Uterus (tissue), 4 donors: ENCODE data around the gene LYPD6B. TPM values are rescaled to one million over a fixed set of nuclear protein-coding genes. Genes with fewer than 3 reads are reported as not detected.

Experiments
- DNase-seq, 2 donors: peaks; one replicate each; pipeline ENCODE4 v3.0.0-alpha.2; 2019 to 2020
- H3K27ac ChIP-seq, 2 donors: fragments of 200-600 bp; sonication (generic); 1 replicate in 1 of 2; 2 replicates in 1 of 2; pipeline ENCODE4 v1.5.1; 2016 to 2018
- H3K27me3 ChIP-seq, 2 donors: fragments of 200-600 bp; sonication (generic); one replicate each; pipeline ENCODE4 v1.5.1; 2018 to 2019; ENCODE audit warnings: control low read depth in 1 of 2
- H3K36me3 ChIP-seq, 2 donors: fragments of 200-600 bp; sonication (generic); one replicate each; pipeline ENCODE4 v1.5.1; 2019; ENCODE audit warnings: control low read depth in 1 of 2
- H3K4me1 ChIP-seq, 2 donors: fragments of 200-600 bp; sonication (generic); one replicate each; pipeline ENCODE4 v1.5.1; 2018 to 2019; ENCODE audit warnings: control low read depth in 1 of 2
- H3K4me3 ChIP-seq, 2 donors: fragments of 200-600 bp; sonication (generic); 1 replicate in 1 of 2; 2 replicates in 1 of 2; pipeline ENCODE4 v1.5.1; 2018 to 2019; ENCODE audit warnings: mild to moderate bottlenecking in 1 of 2
- H3K9me3 ChIP-seq, 2 donors: fragments of 200-600 bp; sonication (generic); one replicate each; pipeline ENCODE4 v1.5.1; 2019; ENCODE audit warnings: control low read depth in 1 of 2
- CTCF ChIP-seq, 4 experiments: fragments of 200-600 bp in 2 of 4; fragments of 450-650 bp in 2 of 4; sonication (generic) in 2 of 4; IDR thresholded peaks; one replicate each; pipeline ENCODE4 v1.5.1; 2016 to 2019; ENCODE audit warnings: antibody characterized with exemption in 4 of 4, mild to moderate bottlenecking in 2 of 4, moderate library complexity in 1 of 4
- POLR2A ChIP-seq, 2 donors: fragments of 450-650 bp; IDR thresholded peaks; one replicate each; pipeline ENCODE4 v1.6.1; 2016; ENCODE audit warnings: antibody characterized with exemption in 2 of 2, mild to moderate bottlenecking in 1 of 2, moderate library complexity in 1 of 2
- intact Hi-C: fragments of 100-400 bp; cut with DNase I; formaldehyde crosslinking; loops from one replicate; pipeline ENCODE4 v1.15.1; 2023; ENCODE audit warnings: low total_unique reads
- total RNA-seq, 4 donors: library from RNA; depleted of rRNA in 3 of 4; stranded (reverse); fragments of >200 nt in 3 of 4; gene quantifications; one replicate each; pipeline versions ENCODE4 v1.1.0 to v1.2.4, GENCODE V29; 2014 to 2023
- donor health status: DM: yes; HTN: yes; CAD: no.

The LYPD6B gene
- total RNA-seq, 4 donors from 2014 or later: 0.27 to 9.8 TPM; not detected in 2

- Histone ChIP-seq H3K36me3 (no peaks in the 10 kb centered on the region), H3K4me3 (no peak overlapping the region), H3K9me3 (no peaks in the 10 kb centered on the region), H3K27ac (no peak overlapping the region), H3K4me1 (no peaks in the 10 kb centered on the region), H3K27me3 (no peaks in the 10 kb centered on the region)
- DNase-seq: no peak
- intact Hi-C loops: no loop called here
- no peak for TF ChIP-seq POLR2A (IDR thresholded peaks at IDR 0.05)
- no peak for TF ChIP-seq CTCF (IDR thresholded peaks at IDR 0.05)
Measured at GRCh38 chr2:149075105-149075504, 36.6 kb downstream of the LYPD6B start.

- Histone ChIP-seq H3K4me3 (no peak overlapping the region), H3K4me1 (no peaks in the 10 kb centered on the region), H3K9me3 (no peaks in the 10 kb centered on the region), H3K27ac (no peak overlapping the region), H3K27me3 (no peaks in the 10 kb centered on the region), H3K36me3 (no peaks in the 10 kb centered on the region)
- intact Hi-C loops: no loop called here
- TF ChIP-seq POLR2A (IDR thresholded peaks at IDR 0.05) (no peak), CTCF (IDR thresholded peaks at IDR 0.05) (no peak)
- no peak for DNase-seq
Measured at GRCh38 chr2:149075853-149076252, 37.4 kb downstream of the LYPD6B start.

- no peaks in the 10 kb centered on the region for H3K27me3 ChIP-seq
- TF ChIP-seq CTCF (IDR thresholded peaks at IDR 0.05) (no peak), POLR2A (IDR thresholded peaks at IDR 0.05) (no peak)
- H3K4me3 ChIP-seq: no peak overlapping the region
- DNase-seq: no peak
- intact Hi-C loops: no loop called here
- no peaks in the 10 kb centered on the region for H3K4me1 ChIP-seq
- no peaks in the 10 kb centered on the region for H3K36me3 ChIP-seq
- H3K27ac ChIP-seq: no peak overlapping the region
- no peaks in the 10 kb centered on the region for H3K9me3 ChIP-seq
Measured at GRCh38 chr2:149076863-149077412, 38.4 kb downstream of the LYPD6B start.

GRCh38 chr2:149077861-149078260 lies 39.4 kb downstream of the LYPD6B start:
- Histone ChIP-seq H3K9me3 (no peaks in the 10 kb centered on the region), H3K36me3 (no peaks in the 10 kb centered on the region), H3K4me1 (no peaks in the 10 kb centered on the region), H3K4me3 (no peak overlapping the region), H3K27me3 (no peaks in the 10 kb centered on the region), H3K27ac (no peak overlapping the region)
- intact Hi-C loops: no loop called here
- DNase-seq: no peak
- TF ChIP-seq POLR2A (IDR thresholded peaks at IDR 0.05) (no peak), CTCF (IDR thresholded peaks at IDR 0.05) (no peak)

- intact Hi-C loops: no loop called here
- DNase-seq: no peak
- no peaks in the 10 kb centered on the region for H3K27me3 ChIP-seq
- H3K4me3 ChIP-seq: no peak overlapping the region
- no peaks in the 10 kb centered on the region for H3K9me3 ChIP-seq
- H3K4me1 ChIP-seq: no peaks in the 10 kb centered on the region
- H3K36me3 ChIP-seq: no peaks in the 10 kb centered on the region
- no peak overlapping the region for H3K27ac ChIP-seq
- TF ChIP-seq CTCF (IDR thresholded peaks at IDR 0.05): no peak
Measured at GRCh38 chr2:149080099-149080498, 41.6 kb downstream of the LYPD6B start.
